ENCODE measurements around the gene ZFR.
A peak's percentile ranks its signal among the peaks of the same experiment; 100 is the strongest.

The ZFR gene

GRCh38 chr5:32471784-32472183 lies 27.2 kb upstream of the ZFR start:
- 0 out of 3 replicates have a peak, but pooled peaks have one; percentile 20 for ATAC-seq
- TF ChIP-seq PATZ1 (CRISPR knock-in tag; IDR thresholded peaks at IDR 0.05; ENCODE audit: borderline replicate concordance) (no peak), TOX (CRISPR knock-in tag; IDR thresholded peaks at IDR 0.05; ENCODE audit: borderline replicate concordance) (no peak), ESRRG (CRISPR knock-in tag; IDR thresholded peaks at IDR 0.05) (no peak), CREB5 (CRISPR knock-in tag; IDR thresholded peaks at IDR 0.05; ENCODE audit: low read depth) (no peak), ZC3H10 (CRISPR knock-in tag; IDR thresholded peaks at IDR 0.05) (no peak), BACH2 (CRISPR knock-in tag; IDR thresholded peaks at IDR 0.05; ENCODE audit: borderline replicate concordance) (no peak), CSRNP3 (CRISPR knock-in tag; IDR thresholded peaks at IDR 0.05) (no peak), ZNF70 (CRISPR knock-in tag; IDR thresholded peaks at IDR 0.05) (no peak), ZNF8 (CRISPR knock-in tag; IDR thresholded peaks at IDR 0.05) (no peak), GLIS3 (CRISPR knock-in tag; IDR thresholded peaks at IDR 0.05) (no peak)

GRCh38 chr5:32465076-32465475 lies 20.5 kb upstream of the ZFR start:
- ATAC-seq = no peak
- no peak for TF ChIP-seq ZNF8 (CRISPR knock-in tag; IDR thresholded peaks at IDR 0.05)
- no peak for TF ChIP-seq ZFP3 (CRISPR knock-in tag; IDR thresholded peaks at IDR 0.05)
- TF ChIP-seq ARNTL (CRISPR knock-in tag; IDR thresholded peaks at IDR 0.05; ENCODE audit: borderline replicate concordance, low read depth) = no peak
- no peak for TF ChIP-seq OSR1 (CRISPR knock-in tag; IDR thresholded peaks at IDR 0.05)
- no peak for TF ChIP-seq TOX (CRISPR knock-in tag; IDR thresholded peaks at IDR 0.05; ENCODE audit: borderline replicate concordance)
- no peak for TF ChIP-seq ISL1 (CRISPR knock-in tag; IDR thresholded peaks at IDR 0.05)
- TF ChIP-seq, protein P1, sequence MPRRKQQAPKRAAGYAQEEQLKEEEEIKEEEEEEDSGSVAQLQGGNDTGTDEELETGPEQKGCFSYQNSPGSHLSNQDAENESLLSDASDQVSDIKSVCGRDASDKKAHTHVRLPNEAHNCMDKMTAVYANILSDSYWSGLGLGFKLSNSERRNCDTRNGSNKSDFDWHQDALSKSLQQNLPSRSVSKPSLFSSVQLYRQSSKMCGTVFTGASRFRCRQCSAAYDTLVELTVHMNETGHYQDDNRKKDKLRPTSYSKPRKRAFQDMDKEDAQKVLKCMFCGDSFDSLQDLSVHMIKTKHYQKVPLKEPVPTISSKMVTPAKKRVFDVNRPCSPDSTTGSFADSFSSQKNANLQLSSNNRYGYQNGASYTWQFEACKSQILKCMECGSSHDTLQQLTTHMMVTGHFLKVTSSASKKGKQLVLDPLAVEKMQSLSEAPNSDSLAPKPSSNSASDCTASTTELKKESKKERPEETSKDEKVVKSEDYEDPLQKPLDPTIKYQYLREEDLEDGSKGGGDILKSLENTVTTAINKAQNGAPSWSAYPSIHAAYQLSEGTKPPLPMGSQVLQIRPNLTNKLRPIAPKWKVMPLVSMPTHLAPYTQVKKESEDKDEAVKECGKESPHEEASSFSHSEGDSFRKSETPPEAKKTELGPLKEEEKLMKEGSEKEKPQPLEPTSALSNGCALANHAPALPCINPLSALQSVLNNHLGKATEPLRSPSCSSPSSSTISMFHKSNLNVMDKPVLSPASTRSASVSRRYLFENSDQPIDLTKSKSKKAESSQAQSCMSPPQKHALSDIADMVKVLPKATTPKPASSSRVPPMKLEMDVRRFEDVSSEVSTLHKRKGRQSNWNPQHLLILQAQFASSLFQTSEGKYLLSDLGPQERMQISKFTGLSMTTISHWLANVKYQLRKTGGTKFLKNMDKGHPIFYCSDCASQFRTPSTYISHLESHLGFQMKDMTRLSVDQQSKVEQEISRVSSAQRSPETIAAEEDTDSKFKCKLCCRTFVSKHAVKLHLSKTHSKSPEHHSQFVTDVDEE (CRISPR knock-in tag; IDR thresholded peaks at IDR 0.05) = no peak
- no peak for TF ChIP-seq ZFP30 (CRISPR knock-in tag; IDR thresholded peaks at IDR 0.05)
- no peak for TF ChIP-seq TCF4 (CRISPR knock-in tag; IDR thresholded peaks at IDR 0.05; ENCODE audit: borderline replicate concordance)
- no peak for TF ChIP-seq ZNF70 (CRISPR knock-in tag; IDR thresholded peaks at IDR 0.05)
- no peak for TF ChIP-seq RARB (CRISPR knock-in tag; IDR thresholded peaks at IDR 0.05)
- TF ChIP-seq CSRNP3 (CRISPR knock-in tag; IDR thresholded peaks at IDR 0.05) = no peak
- no peak for TF ChIP-seq SNAI2 (CRISPR knock-in tag; IDR thresholded peaks at IDR 0.05)
- TF ChIP-seq ESRRG (CRISPR knock-in tag; IDR thresholded peaks at IDR 0.05) = no peak
- no peak for TF ChIP-seq PPARA (CRISPR knock-in tag; IDR thresholded peaks at IDR 0.05; ENCODE audit: borderline replicate concordance)
- no peak for TF ChIP-seq ZC3H10 (CRISPR knock-in tag; IDR thresholded peaks at IDR 0.05)
- no peak for TF ChIP-seq POU6F1 (CRISPR knock-in tag; IDR thresholded peaks at IDR 0.05; ENCODE audit: borderline replicate concordance, low read depth)
- no peak for TF ChIP-seq GLIS3 (CRISPR knock-in tag; IDR thresholded peaks at IDR 0.05)
- TF ChIP-seq CSDC2 (CRISPR knock-in tag; IDR thresholded peaks at IDR 0.05) = no peak
- TF ChIP-seq ZNF565 (CRISPR knock-in tag; conservative IDR thresholded peaks at IDR 0.05; ENCODE audit: low read depth) = no peak
